Vagina (tissue), 2 donors: Measurements from ENCODE around the gene PAX1. TPM values are rescaled to one million over a fixed set of nuclear protein-coding genes. Genes with fewer than 3 reads are reported as not detected.

ENCODE experiments used
- DNase-seq, 2 donors: peaks; one replicate each; pipeline ENCODE4 v3.0.0-alpha.2; 2017; ENCODE audit errors: extremely low spot score in 2 of 2
- H3K27ac ChIP-seq: fragments of 200-600 bp; sonication (generic); one replicate; pipeline ENCODE4 v1.5.1; 2019
- H3K27me3 ChIP-seq: fragments of 200-600 bp; sonication (generic); one replicate; pipeline ENCODE4 v1.5.1; 2019
- H3K36me3 ChIP-seq, 2 donors: fragments of 200-600 bp; sonication (generic); one replicate each; pipeline ENCODE4 v1.5.1; 2017 to 2019
- H3K4me1 ChIP-seq: fragments of 200-600 bp; sonication (generic); one replicate; pipeline ENCODE4 v1.5.1; 2019
- H3K4me3 ChIP-seq, 2 donors: fragments of 200-600 bp; sonication (generic); 1 replicate in 1 of 2; 2 replicates in 1 of 2; pipeline ENCODE4 v1.5.1; 2016 to 2019
- H3K9me3 ChIP-seq: fragments of 200-600 bp; sonication (generic); one replicate; pipeline ENCODE4 v1.5.1; 2019
- CTCF ChIP-seq, 3 experiments: fragments of 450-650 bp in 2 of 3; fragments of 200-600 bp in 1 of 3; sonication (generic) in 1 of 3; IDR thresholded peaks; one replicate each; pipeline ENCODE4 v1.5.1; 2017 to 2019; ENCODE audit warnings: antibody characterized with exemption in 3 of 3, mild to moderate bottlenecking in 2 of 3, moderate library complexity in 2 of 3
- POLR2A ChIP-seq, 2 donors: fragments of 450-650 bp; IDR thresholded peaks; one replicate each; pipeline ENCODE4 v1.6.1; 2017; ENCODE audit warnings: antibody characterized with exemption in 2 of 2, mild to moderate bottlenecking in 2 of 2, moderate library complexity in 2 of 2
- POLR2AphosphoS5 ChIP-seq, 2 donors: sonication (generic); formaldehyde crosslinking; IDR thresholded peaks; one replicate each; pipeline ENCODE4 v1.9.0; 2017; ENCODE audit warnings: antibody characterized with exemption in 2 of 2, mild to moderate bottlenecking in 2 of 2, low read depth in 1 of 2; ENCODE audit not compliant: insufficient read depth in 1 of 2
- intact Hi-C: fragments of 100-400 bp; cut with DNase I; formaldehyde crosslinking; loops from one replicate; pipeline ENCODE4 v1.15.1; 2023
- small RNA-seq: library from RNA; depleted of rRNA; stranded (forward); fragments of <200 nt; gene quantifications from one replicate; pipeline ENCODE3, GENCODE V24; 2016
- total RNA-seq: library from RNA; depleted of rRNA; stranded (reverse); fragments of >200 nt; gene quantifications from one replicate; pipeline ENCODE4 v1.2.3, GENCODE V29; 2016

PAX1 gene
- total RNA-seq, 1 donor from 2014 or later, result not detected

GRCh38 chr20:21767200-21767738 lies 61.8 kb downstream of the PAX1 start:
- DNase-seq, result no peak
- Histone ChIP-seq H3K4me1 (no peaks in the 10 kb centered on the region), H3K36me3 (no peaks in the 10 kb centered on the region), H3K4me3 (no peak overlapping the region), H3K27me3 (no peaks in the 10 kb centered on the region), H3K9me3 (no peaks in the 10 kb centered on the region), H3K27ac (no peak overlapping the region)
- TF ChIP-seq CTCF (IDR thresholded peaks at IDR 0.05) (no peak), POLR2A (IDR thresholded peaks at IDR 0.05) (no peak), POLR2AphosphoS5 (IDR thresholded peaks at IDR 0.05; ENCODE audit: insufficient read depth in 1 of 2, low read depth in 1 of 2) (no peak)
- intact Hi-C loops, result no loop called here

- intact Hi-C loops, result no loop called here
- Histone ChIP-seq H3K4me3 (no peak overlapping the region), H3K9me3 (no peaks in the 10 kb centered on the region), H3K27me3 (no peaks in the 10 kb centered on the region), H3K4me1 (no peaks in the 10 kb centered on the region), H3K36me3 (no peaks in the 10 kb centered on the region), H3K27ac (no peak overlapping the region)
- TF ChIP-seq CTCF (IDR thresholded peaks at IDR 0.05) (no peak), POLR2A (IDR thresholded peaks at IDR 0.05) (no peak), POLR2AphosphoS5 (IDR thresholded peaks at IDR 0.05; ENCODE audit: insufficient read depth in 1 of 2, low read depth in 1 of 2) (no peak)
- DNase-seq, result no peak
Observed at GRCh38 chr20:21767739-21768223, 62.3 kb downstream of the PAX1 start.

Small RNAs within 50 kb of the gene (small RNA-seq; reads per million reads assigned to genes)
- not detected for gene RPL41P1

Other genes starting within 250 kb of the PAX1 start
- not detected for gene NKX2-2, start 191.6 kb upstream of the PAX1 start, total RNA-seq